Endothelial cell (in vitro differentiated cells): Measurements from ENCODE around the gene UBE2O. TPM values are rescaled to one million over a fixed set of nuclear protein-coding genes. Genes with fewer than 3 reads are reported as not detected.
A peak's percentile ranks its signal among the peaks of the same experiment; 100 is the strongest.
"Not testable (repeated sequence)": the region's sequence is repeated elsewhere in the genome, so short reads cannot be mapped to it uniquely, and the experiment has no call there.

ENCODE experiments used
- DNase-seq: peaks from one replicate; pipeline ENCODE4 v3.0.0; 2021; ENCODE audit warnings: low spot score
- H3K27ac Mint-ChIP-seq: one replicate; pipeline ENCODE4 v1.8.0; 2021; ENCODE audit warnings: mixed read lengths, inconsistent platforms; ENCODE audit not compliant: unreplicated experiment
- H3K27me3 Mint-ChIP-seq: one replicate; pipeline ENCODE4 v1.8.0; 2021; ENCODE audit warnings: mild to moderate bottlenecking, moderate library complexity, mixed read lengths, inconsistent platforms; ENCODE audit not compliant: unreplicated experiment
- H3K36me3 Mint-ChIP-seq: one replicate; pipeline ENCODE4 v1.8.0; 2021; ENCODE audit warnings: mild to moderate bottlenecking, low read depth, mixed read lengths, inconsistent platforms; ENCODE audit not compliant: unreplicated experiment
- H3K4me1 Mint-ChIP-seq: one replicate; pipeline ENCODE4 v1.8.0; 2021; ENCODE audit warnings: mild to moderate bottlenecking, mixed read lengths, inconsistent platforms; ENCODE audit not compliant: unreplicated experiment
- H3K4me3 Mint-ChIP-seq: one replicate; pipeline ENCODE4 v1.8.0; 2021; ENCODE audit warnings: mild to moderate bottlenecking, mixed read lengths, inconsistent platforms; ENCODE audit not compliant: unreplicated experiment
- H3K9me3 Mint-ChIP-seq: one replicate; pipeline ENCODE4 v1.8.0; 2021; ENCODE audit warnings: mixed read lengths, inconsistent platforms; ENCODE audit not compliant: unreplicated experiment
- total RNA-seq: library from RNA; stranded (reverse); fragmentation: NEBNext Ultra II Directional; extraction: Animal tissue kit (Norgen Biotek cat#: 25700); gene quantifications from one replicate; pipeline ENCODE4 v1.2.1, GENCODE V29; 2021; ENCODE audit not compliant: unreplicated experiment
- TF ChIP-seq, protein P1 (sequence below): fragments of 200-600 bp; sonication (generic); IDR thresholded peaks from one replicate; pipeline ENCODE4 v1.5.0; 2021; ENCODE audit warnings: antibody characterized with exemption; ENCODE audit not compliant: unreplicated experiment

Gene UBE2O
- total RNA-seq, 1 donor from 2014 or later = 49.0 TPM

DNA sequence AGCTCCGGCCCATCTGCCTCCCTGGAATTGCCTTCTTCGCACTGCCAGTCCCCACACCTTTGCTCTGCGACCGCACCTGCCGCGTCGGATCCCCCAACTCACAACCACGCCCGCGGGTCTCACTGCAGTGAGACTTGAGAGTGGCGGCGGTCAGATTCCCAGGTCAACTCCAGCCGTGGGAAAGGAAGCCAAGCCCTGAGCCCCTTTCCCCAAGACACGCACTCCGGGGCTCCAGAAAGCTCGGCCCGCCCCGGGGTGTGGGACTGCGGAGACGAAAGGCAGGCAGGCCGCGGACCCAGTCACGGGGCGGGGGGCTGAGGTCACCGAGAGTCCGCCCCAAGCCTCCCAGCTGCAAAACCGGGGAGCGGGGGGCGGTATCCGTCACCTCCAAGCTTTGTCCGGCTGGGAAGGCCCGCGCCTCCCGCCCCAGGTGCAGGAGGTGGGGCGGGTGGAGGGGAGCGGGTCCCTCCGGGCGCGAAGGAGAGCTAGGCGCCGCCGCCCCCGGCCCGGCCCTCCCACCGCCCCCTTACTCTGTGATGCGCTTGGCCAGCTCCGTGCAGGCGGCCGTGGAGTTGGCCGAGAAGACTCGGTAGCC lies 99.9 kb downstream of the UBE2O start:
- H3K9me3 Mint-ChIP-seq = no peaks in the 10 kb centered on the region
- H3K27me3 Mint-ChIP-seq = peaks cover 18% of the 10 kb centered on the region
- H3K27ac Mint-ChIP-seq = peak overlapping the region; percentile 78
- peak; percentile 38 for DNase-seq
- peak overlapping the region; percentile 99 for H3K4me3 Mint-ChIP-seq
- peaks cover 20% of the 10 kb centered on the region for H3K4me1 Mint-ChIP-seq
- H3K36me3 Mint-ChIP-seq = no peaks in the 10 kb centered on the region
- TF ChIP-seq, protein P1, sequence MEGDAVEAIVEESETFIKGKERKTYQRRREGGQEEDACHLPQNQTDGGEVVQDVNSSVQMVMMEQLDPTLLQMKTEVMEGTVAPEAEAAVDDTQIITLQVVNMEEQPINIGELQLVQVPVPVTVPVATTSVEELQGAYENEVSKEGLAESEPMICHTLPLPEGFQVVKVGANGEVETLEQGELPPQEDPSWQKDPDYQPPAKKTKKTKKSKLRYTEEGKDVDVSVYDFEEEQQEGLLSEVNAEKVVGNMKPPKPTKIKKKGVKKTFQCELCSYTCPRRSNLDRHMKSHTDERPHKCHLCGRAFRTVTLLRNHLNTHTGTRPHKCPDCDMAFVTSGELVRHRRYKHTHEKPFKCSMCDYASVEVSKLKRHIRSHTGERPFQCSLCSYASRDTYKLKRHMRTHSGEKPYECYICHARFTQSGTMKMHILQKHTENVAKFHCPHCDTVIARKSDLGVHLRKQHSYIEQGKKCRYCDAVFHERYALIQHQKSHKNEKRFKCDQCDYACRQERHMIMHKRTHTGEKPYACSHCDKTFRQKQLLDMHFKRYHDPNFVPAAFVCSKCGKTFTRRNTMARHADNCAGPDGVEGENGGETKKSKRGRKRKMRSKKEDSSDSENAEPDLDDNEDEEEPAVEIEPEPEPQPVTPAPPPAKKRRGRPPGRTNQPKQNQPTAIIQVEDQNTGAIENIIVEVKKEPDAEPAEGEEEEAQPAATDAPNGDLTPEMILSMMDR = no peak

DNA sequence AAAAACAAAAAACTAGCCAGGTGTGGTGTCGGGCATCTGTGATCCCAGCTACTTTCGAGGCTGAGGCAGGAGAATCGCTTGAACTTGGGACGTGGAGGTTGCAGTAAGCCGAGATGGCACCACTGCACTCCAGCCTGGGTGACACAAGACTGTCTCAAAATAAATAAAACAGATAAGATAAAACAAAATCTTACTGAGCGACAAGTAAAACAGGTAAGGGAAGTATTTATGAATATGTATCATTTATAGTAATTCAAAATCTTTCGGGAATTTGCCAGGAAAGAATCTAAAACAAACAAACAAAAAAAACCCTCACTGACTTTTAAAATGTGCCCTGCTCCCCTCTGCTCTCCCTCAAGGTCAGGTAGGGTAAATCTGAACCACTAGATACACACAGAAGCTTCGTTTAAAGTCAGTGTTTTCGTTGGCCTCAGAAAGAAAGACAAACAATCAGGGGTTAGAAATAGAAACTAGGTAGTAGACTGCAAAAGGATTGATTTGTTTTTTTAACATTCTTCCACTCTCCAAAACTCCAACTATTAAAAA lies 101.4 kb downstream of the UBE2O start:
- TF ChIP-seq, protein P1 = no peak
- Mint-ChIP-seq H3K27me3 (peaks cover 15% of the 10 kb centered on the region), H3K4me3 (peak overlapping the region; percentile 99), H3K4me1 (peaks cover 20% of the 10 kb centered on the region), H3K27ac (no peak overlapping the region), H3K9me3 (no peaks in the 10 kb centered on the region), H3K36me3 (peaks cover 9% of the 10 kb centered on the region)
- no peak for DNase-seq

DNA sequence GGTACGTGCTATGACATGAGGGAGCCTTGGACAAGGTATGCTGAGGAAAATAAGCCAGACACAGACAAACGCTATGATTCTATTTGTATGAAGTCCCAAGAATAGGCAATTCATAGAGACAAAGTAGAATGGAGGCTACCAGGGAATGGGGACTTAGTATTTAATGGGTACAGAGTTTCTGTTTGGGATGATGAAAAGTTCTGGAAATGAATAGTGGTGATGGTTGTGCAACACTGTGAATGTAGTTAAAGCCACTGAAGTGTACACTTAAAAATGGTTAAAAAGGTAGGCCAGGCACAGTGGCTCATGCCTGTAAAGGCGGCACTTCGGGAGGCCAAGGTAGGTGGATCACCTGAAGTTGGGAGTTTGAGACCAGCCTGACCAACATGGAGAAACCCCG lies 102.5 kb downstream of the UBE2O start:
- Mint-ChIP-seq H3K27me3 (peaks cover 15% of the 10 kb centered on the region), H3K4me3 (peak overlapping the region; percentile 35), H3K4me1 (peaks cover 20% of the 10 kb centered on the region), H3K27ac (no peak overlapping the region), H3K36me3 (peaks cover 21% of the 10 kb centered on the region), H3K9me3 (no peaks in the 10 kb centered on the region)
- no peak for DNase-seq
- TF ChIP-seq, protein P1 = no peak

DNA sequence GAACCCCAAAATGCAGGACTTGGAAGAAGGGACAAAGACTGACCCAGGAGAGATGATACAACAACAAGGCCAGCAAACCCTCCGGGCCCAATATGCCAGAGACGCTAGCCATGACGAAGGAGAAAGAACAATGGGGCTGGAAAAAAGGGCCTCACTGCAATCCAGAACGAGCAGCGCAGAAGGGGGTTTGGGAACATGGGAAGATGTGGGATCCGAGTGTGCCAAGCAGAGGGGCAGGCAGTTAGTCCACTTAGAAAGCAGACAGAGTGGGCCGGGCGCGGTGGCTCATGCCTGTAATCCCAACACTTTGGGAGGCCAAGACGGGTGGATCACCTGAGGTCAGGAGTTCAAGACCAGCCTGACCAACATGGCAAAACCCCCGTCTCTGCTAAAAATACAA lies 106.0 kb downstream of the UBE2O start:
- not testable (repeated sequence) for H3K27me3 Mint-ChIP-seq, H3K4me1 Mint-ChIP-seq
- peak overlapping the region; percentile 60 for H3K4me3 Mint-ChIP-seq

DNA sequence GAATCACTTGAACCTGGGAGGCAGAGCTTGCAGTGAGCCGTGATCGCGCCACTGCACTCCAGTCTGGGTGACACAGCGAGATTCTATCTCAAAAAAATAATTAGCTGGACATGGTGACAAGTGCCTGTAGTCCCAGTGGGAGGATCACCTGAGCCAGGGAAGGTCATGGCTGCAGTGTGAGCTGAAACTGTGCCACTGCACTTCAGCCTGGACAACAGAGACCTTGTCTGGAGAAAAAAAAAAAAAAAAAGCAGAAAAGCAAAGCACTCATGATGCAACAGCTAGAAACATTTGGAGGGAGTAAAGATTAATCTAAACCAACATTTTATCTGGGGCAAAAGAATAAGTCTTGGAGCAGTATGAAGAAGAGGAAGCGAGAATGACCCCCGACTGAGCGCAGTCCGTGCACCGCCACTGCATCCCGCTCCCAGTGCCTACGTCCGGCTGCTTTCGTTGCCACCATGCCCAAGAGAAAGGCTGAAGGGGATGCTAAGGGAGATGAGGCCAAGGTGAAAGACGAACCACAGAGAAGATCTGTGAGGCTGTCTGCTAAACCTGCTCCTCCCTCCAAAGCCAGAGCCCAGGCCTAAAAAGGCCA lies 107.5 kb downstream of the UBE2O start:
- Mint-ChIP-seq H3K27me3 (peaks cover under 1% of the 10 kb centered on the region), H3K27ac (no peak overlapping the region), H3K4me1 (peaks cover 3% of the 10 kb centered on the region), H3K36me3 (peaks cover 43% of the 10 kb centered on the region), H3K9me3 (no peaks in the 10 kb centered on the region), H3K4me3 (peak overlapping the region; percentile 26)
- TF ChIP-seq, protein P1 = no peak
- no peak for DNase-seq

More for the DNA sequence above, 106.0 kb downstream of the UBE2O start:
- H3K9me3 Mint-ChIP-seq, DNase-seq, H3K27ac Mint-ChIP-seq: not testable (repeated sequence)
- H3K36me3 Mint-ChIP-seq = peaks cover 32% of the 10 kb centered on the region
